Activated T-cell treated with anti-CD3 and anti-CD28 coated beads for 4 hours (primary cell): Measurements from ENCODE around the gene CAMKMT.
A peak's percentile ranks its signal among the peaks of the same experiment; 100 is the strongest.

Experiments used
- DNase-seq: peaks from one replicate; pipeline ENCODE4 v3.0.0-alpha.2; 2020

The CAMKMT gene

GRCh38 chr2:44361330-44362206, at the start of gene CAMKMT, which contains the start of gene PREPL:
Gene CAMKMT, plus strand, starts transcription at chr2:44361947.
Gene PREPL, minus strand, starts transcription at chr2:44361494. Its CDS starts 15,152 bp downstream, at chr2:44346342.
- peak; percentile 98 for DNase-seq

- no peak for DNase-seq
Observed at GRCh38 chr2:44314362-44314761, 47.4 kb upstream of the CAMKMT start.

GRCh38 chr2:44315945-44316344, 45.8 kb upstream of the CAMKMT start:
- no peak for DNase-seq

- no peak for DNase-seq
Observed at GRCh38 chr2:44320832-44321231, 40.9 kb upstream of the CAMKMT start.

- no peak for DNase-seq
Observed at GRCh38 chr2:44321360-44321759, 40.4 kb upstream of the CAMKMT start.

- DNase-seq, result no peak
Observed at GRCh38 chr2:44324971-44325426, 36.7 kb upstream of the CAMKMT start.

- DNase-seq, result no peak
Observed at GRCh38 chr2:44325897-44326296, 35.9 kb upstream of the CAMKMT start.

GRCh38 chr2:44326548-44327264, 35.0 kb upstream of the CAMKMT start:
- no peak for DNase-seq

- no peak for DNase-seq
Observed at GRCh38 chr2:44328750-44329149, 33.0 kb upstream of the CAMKMT start.

GRCh38 chr2:44329343-44329742, 32.4 kb upstream of the CAMKMT start:
- DNase-seq, result no peak

GRCh38 chr2:44330801-44331200, 30.9 kb upstream of the CAMKMT start:
- DNase-seq, result no peak

- no peak for DNase-seq
Observed at GRCh38 chr2:44333994-44334393, 27.8 kb upstream of the CAMKMT start.

GRCh38 chr2:44335806-44336538, 25.8 kb upstream of the CAMKMT start:
- DNase-seq, result no peak

- DNase-seq, result no peak
Observed at GRCh38 chr2:44342854-44343253, 18.9 kb upstream of the CAMKMT start.

GRCh38 chr2:44347526-44347925, 14.2 kb upstream of the CAMKMT start:
- DNase-seq, result no peak

GRCh38 chr2:44348400-44348799, 13.3 kb upstream of the CAMKMT start:
- no peak for DNase-seq

GRCh38 chr2:44349506-44349905, 12.2 kb upstream of the CAMKMT start:
- DNase-seq, result no peak

GRCh38 chr2:44351088-44351487, 10.7 kb upstream of the CAMKMT start:
- DNase-seq, result no peak

- no peak for DNase-seq
Observed at GRCh38 chr2:44351676-44352075, 10.1 kb upstream of the CAMKMT start.

GRCh38 chr2:44352510-44352909, 9.2 kb upstream of the CAMKMT start:
- no peak for DNase-seq

GRCh38 chr2:44354761-44355160, 7.0 kb upstream of the CAMKMT start:
- no peak for DNase-seq

GRCh38 chr2:44358503-44358902, 3.2 kb upstream of the CAMKMT start:
- peak; percentile 23 for DNase-seq

- DNase-seq, result peak; percentile 19
Observed at GRCh38 chr2:44360749-44361329, 908 bp upstream of the CAMKMT start.
